ENCODE results near the gene WDFY2. TPM values are rescaled to one million over a fixed set of nuclear protein-coding genes. Genes with fewer than 3 reads are reported as not detected.

Gene WDFY2
- total RNA-seq, 2 experiments from 2014 or later, result 11.3 TPM

DNA sequence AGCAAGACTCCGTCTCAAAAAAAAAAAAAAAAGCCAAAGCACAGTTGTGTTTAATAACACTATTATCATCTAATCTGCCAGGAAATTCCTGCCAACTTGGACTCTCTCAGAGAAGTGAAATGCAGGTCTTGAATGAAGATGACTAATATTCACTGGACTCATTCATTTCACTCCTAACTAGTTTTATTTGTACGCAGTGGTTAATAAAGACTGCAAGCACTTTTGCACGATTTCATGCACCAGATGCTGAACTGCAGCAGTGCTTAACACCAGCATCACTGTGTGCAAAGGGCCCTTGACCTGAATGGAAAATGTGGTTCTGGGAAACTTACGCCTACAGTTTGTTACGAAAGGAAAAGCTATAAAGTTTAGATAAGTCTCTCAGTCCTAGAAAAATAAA lies 156.4 kb downstream of the WDFY2 start:
- Mint-ChIP-seq H3K4me3 (no peak overlapping the region), H3K27ac (no peak overlapping the region), H3K27me3 (ENCODE audit: low read depth) (no peaks in the 10 kb centered on the region), H3K9me3 (ENCODE audit: insufficient read depth) (no peaks in the 10 kb centered on the region), H3K4me1 (ENCODE audit: low read depth) (peaks cover 17% of the 10 kb centered on the region), H3K36me3 (ENCODE audit: low read depth) (peaks cover 20% of the 10 kb centered on the region)
- ChIA-PET POLR2A (no interaction called here), CTCF (interaction anchor here (0.8 to 2.5 kb wide), 3 partner anchors 16 to 109 kb away, joined by 3 to 8 read pairs (median 4); no protein-coding TSS in a partner anchor)
- no peak for ATAC-seq
- DNase-seq, result no peak

DNA sequence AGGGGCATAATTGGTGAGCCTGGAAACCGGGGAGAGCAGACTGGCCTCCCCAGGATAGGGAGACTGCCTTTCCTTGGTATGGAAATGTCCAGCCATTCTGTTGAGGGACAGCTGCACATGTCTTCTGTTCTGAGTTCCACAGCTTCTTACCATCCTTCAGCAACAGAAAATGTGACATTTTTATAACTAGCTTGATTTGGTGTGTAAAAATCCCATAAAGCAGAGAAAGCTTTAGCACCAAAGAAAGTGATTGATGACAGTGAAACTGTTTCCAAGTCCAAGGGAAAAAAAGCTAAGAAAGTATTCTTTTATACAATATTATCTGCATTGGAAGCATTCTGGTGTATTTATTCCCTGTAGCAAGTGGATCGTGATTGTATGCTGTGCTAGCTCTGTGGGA lies 157.8 kb downstream of the WDFY2 start:
- ATAC-seq (no peak), DNase-seq (no peak)
- H3K36me3 Mint-ChIP-seq (ENCODE audit: low read depth), result peaks cover 21% of the 10 kb centered on the region
- no peak overlapping the region for H3K4me3 Mint-ChIP-seq
- POLR2A ChIA-PET, result no interaction called here
- H3K27ac Mint-ChIP-seq, result no peak overlapping the region
- H3K27me3 Mint-ChIP-seq (ENCODE audit: low read depth), result no peaks in the 10 kb centered on the region
- CTCF ChIA-PET, result interaction anchor here (0.7 kb wide), 1 partner anchor 299 kb away, joined by 3 read pairs; no protein-coding TSS in a partner anchor
- H3K9me3 Mint-ChIP-seq (ENCODE audit: insufficient read depth), result peaks cover 6% of the 10 kb centered on the region
- peaks cover 17% of the 10 kb centered on the region for H3K4me1 Mint-ChIP-seq (ENCODE audit: low read depth)

GRCh38 chr13:51742611-51743010 lies 158.3 kb downstream of the WDFY2 start:
- no peak for ATAC-seq
- Mint-ChIP-seq H3K27ac (no peak overlapping the region), H3K27me3 (ENCODE audit: low read depth) (no peaks in the 10 kb centered on the region), H3K9me3 (ENCODE audit: insufficient read depth) (peaks cover 6% of the 10 kb centered on the region), H3K4me1 (ENCODE audit: low read depth) (peaks cover 12% of the 10 kb centered on the region), H3K36me3 (ENCODE audit: low read depth) (peaks cover 25% of the 10 kb centered on the region), H3K4me3 (no peak overlapping the region)
- ChIA-PET CTCF (interaction anchor here (1.8 kb wide), 1 partner anchor 55 kb away, joined by 5 read pairs; no protein-coding TSS in a partner anchor), POLR2A (interaction anchor here (0.6 kb wide), 1 partner anchor 65 kb away, joined by 3 read pairs; no protein-coding TSS in a partner anchor)
- no peak for DNase-seq

- POLR2A ChIA-PET, result no interaction called here
- H3K4me1 Mint-ChIP-seq (ENCODE audit: low read depth), result no peaks in the 10 kb centered on the region
- H3K4me3 Mint-ChIP-seq, result no peak overlapping the region
- DNase-seq (no peak), ATAC-seq (no peak)
- H3K27me3 Mint-ChIP-seq (ENCODE audit: low read depth), result no peaks in the 10 kb centered on the region
- peaks cover 24% of the 10 kb centered on the region for H3K36me3 Mint-ChIP-seq (ENCODE audit: low read depth)
- CTCF ChIA-PET, result no interaction called here
- no peak overlapping the region for H3K27ac Mint-ChIP-seq
- H3K9me3 Mint-ChIP-seq (ENCODE audit: insufficient read depth), result peaks cover 6% of the 10 kb centered on the region
Observed at GRCh38 chr13:51745243-51745642, 161.0 kb downstream of the WDFY2 start.

- H3K27ac Mint-ChIP-seq, result no peak overlapping the region
- no peaks in the 10 kb centered on the region for H3K27me3 Mint-ChIP-seq (ENCODE audit: low read depth)
- H3K9me3 Mint-ChIP-seq (ENCODE audit: insufficient read depth), result peaks cover 6% of the 10 kb centered on the region
- DNase-seq (no peak), ATAC-seq (no peak)
- ChIA-PET POLR2A (no interaction called here), CTCF (no interaction called here)
- H3K4me3 Mint-ChIP-seq, result no peak overlapping the region
- H3K4me1 Mint-ChIP-seq (ENCODE audit: low read depth), result no peaks in the 10 kb centered on the region
- peaks cover 20% of the 10 kb centered on the region for H3K36me3 Mint-ChIP-seq (ENCODE audit: low read depth)
Observed at GRCh38 chr13:51746802-51747201, 162.5 kb downstream of the WDFY2 start.

GRCh38 chr13:51747438-51748434 lies 163.5 kb downstream of the WDFY2 start:
- Mint-ChIP-seq H3K27me3 (ENCODE audit: low read depth) (no peaks in the 10 kb centered on the region), H3K36me3 (ENCODE audit: low read depth) (peaks cover 24% of the 10 kb centered on the region), H3K4me1 (ENCODE audit: low read depth) (no peaks in the 10 kb centered on the region), H3K27ac (no peak overlapping the region), H3K4me3 (no peak overlapping the region), H3K9me3 (ENCODE audit: insufficient read depth) (peaks cover 6% of the 10 kb centered on the region)
- ChIA-PET CTCF (interaction anchor here (0.6 kb wide), 1 partner anchor 9 kb away, joined by 3 read pairs; no protein-coding TSS in a partner anchor), POLR2A (no interaction called here)
- DNase-seq, result no peak
- ATAC-seq, result no peak

GRCh38 chr13:51756651-51757050 lies 172.4 kb downstream of the WDFY2 start:
- Mint-ChIP-seq H3K4me3 (no peak overlapping the region), H3K27ac (no peak overlapping the region), H3K4me1 (ENCODE audit: low read depth) (no peaks in the 10 kb centered on the region), H3K36me3 (ENCODE audit: low read depth) (peaks cover 19% of the 10 kb centered on the region), H3K27me3 (ENCODE audit: low read depth) (no peaks in the 10 kb centered on the region), H3K9me3 (ENCODE audit: insufficient read depth) (no peaks in the 10 kb centered on the region)
- ChIA-PET POLR2A (interaction anchor here (0.6 kb wide), 1 partner anchor 11 kb away, joined by 3 read pairs; no protein-coding TSS in a partner anchor), CTCF (interaction anchor here (1.0 to 2.8 kb wide), 6 partner anchors 9 to 312 kb away, joined by 3 to 8 read pairs (median 5); no protein-coding TSS in a partner anchor)
- DNase-seq (no peak), ATAC-seq (no peak)

DNA sequence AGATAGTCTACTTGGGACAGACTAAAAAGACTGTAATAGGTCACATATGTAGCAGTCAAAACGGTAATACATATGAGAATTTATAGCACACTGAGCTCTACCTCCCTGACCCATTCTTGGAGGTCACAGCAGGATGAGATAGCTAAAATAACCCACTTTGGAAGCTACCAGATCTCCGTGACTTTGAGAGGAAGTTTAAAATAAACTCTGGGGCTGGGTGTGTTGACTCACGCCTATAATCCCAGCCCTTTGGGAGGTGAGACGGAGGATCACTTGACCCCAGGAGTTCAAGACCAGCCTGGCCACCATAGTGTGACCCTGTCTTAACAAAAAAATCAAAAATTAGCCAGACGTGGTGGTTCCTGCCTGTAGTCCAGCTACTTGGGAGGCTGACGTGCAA lies 174.4 kb downstream of the WDFY2 start:
- H3K27me3 Mint-ChIP-seq (ENCODE audit: low read depth), result no peaks in the 10 kb centered on the region
- ATAC-seq (no peak), DNase-seq (no peak)
- H3K36me3 Mint-ChIP-seq (ENCODE audit: low read depth), result peaks cover 9% of the 10 kb centered on the region
- no peaks in the 10 kb centered on the region for H3K9me3 Mint-ChIP-seq (ENCODE audit: insufficient read depth)
- no peak overlapping the region for H3K27ac Mint-ChIP-seq
- POLR2A ChIA-PET, result interaction anchor here (0.7 kb wide), 1 partner anchor 636 kb away, joined by 5 read pairs; no protein-coding TSS in a partner anchor
- CTCF ChIA-PET, result interaction anchor here (0.5 to 2.8 kb wide), 4 partner anchors 43 to 472 kb away, joined by 3 to 6 read pairs (median 4); no protein-coding TSS in a partner anchor
- peaks cover under 1% of the 10 kb centered on the region for H3K4me1 Mint-ChIP-seq (ENCODE audit: low read depth)
- H3K4me3 Mint-ChIP-seq, result no peak overlapping the region

DNA sequence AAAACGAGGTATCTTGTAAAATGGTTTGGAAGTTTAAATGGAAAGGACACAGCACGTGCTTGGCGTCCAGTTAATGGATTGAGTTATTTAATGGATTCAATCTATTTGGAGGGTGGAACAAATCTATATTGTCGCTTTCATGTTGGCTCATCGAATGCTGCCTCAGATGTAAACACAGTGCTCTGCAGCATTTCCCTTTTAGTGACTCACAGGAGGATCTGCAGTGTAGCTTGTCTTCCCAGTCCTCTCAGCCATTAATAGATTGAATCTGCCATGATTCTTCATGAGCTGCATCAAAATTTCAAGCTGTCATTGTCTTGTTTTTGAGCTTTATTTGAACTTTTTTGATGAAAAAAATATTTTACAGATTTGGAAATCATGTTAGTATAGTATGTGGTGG lies 175.0 kb downstream of the WDFY2 start:
- Mint-ChIP-seq H3K36me3 (ENCODE audit: low read depth) (peaks cover 7% of the 10 kb centered on the region), H3K4me3 (no peak overlapping the region), H3K27ac (no peak overlapping the region), H3K4me1 (ENCODE audit: low read depth) (peaks cover 6% of the 10 kb centered on the region), H3K9me3 (ENCODE audit: insufficient read depth) (no peaks in the 10 kb centered on the region), H3K27me3 (ENCODE audit: low read depth) (no peaks in the 10 kb centered on the region)
- POLR2A ChIA-PET, result no interaction called here
- DNase-seq (no peak), ATAC-seq (no peak)
- CTCF ChIA-PET, result interaction anchor here (2.8 kb wide), 1 partner anchor 315 kb away, joined by 6 read pairs; no protein-coding TSS in a partner anchor

- H3K27me3 Mint-ChIP-seq (ENCODE audit: low read depth), result no peaks in the 10 kb centered on the region
- H3K36me3 Mint-ChIP-seq (ENCODE audit: low read depth), result peaks cover 8% of the 10 kb centered on the region
- ChIA-PET POLR2A (no interaction called here), CTCF (no interaction called here)
- no peak overlapping the region for H3K27ac Mint-ChIP-seq
- peaks cover 18% of the 10 kb centered on the region for H3K4me1 Mint-ChIP-seq (ENCODE audit: low read depth)
- H3K4me3 Mint-ChIP-seq, result no peak overlapping the region
- ATAC-seq (no peak), DNase-seq (no peak)
- H3K9me3 Mint-ChIP-seq (ENCODE audit: insufficient read depth), result no peaks in the 10 kb centered on the region
Observed at GRCh38 chr13:51760592-51760991, 176.3 kb downstream of the WDFY2 start.

GRCh38 chr13:51761643-51762350 lies 177.5 kb downstream of the WDFY2 start:
- no peak for ATAC-seq
- Mint-ChIP-seq H3K4me3 (no peak overlapping the region), H3K27ac (no peak overlapping the region), H3K9me3 (ENCODE audit: insufficient read depth) (no peaks in the 10 kb centered on the region), H3K27me3 (ENCODE audit: low read depth) (no peaks in the 10 kb centered on the region), H3K4me1 (ENCODE audit: low read depth) (peaks cover 21% of the 10 kb centered on the region), H3K36me3 (ENCODE audit: low read depth) (peaks cover 8% of the 10 kb centered on the region)
- ChIA-PET CTCF (interaction anchor here (1.4 kb wide), 1 partner anchor 36 kb away, joined by 3 read pairs; no protein-coding TSS in a partner anchor), POLR2A (interaction anchor here (0.6 kb wide), 1 partner anchor 11 kb away, joined by 3 read pairs; no protein-coding TSS in a partner anchor)
- DNase-seq, result no peak

Data from activated CD8-positive, alpha-beta T cell treated with anti-CD3 and anti-CD28 coated beads, Interleukin-2, amount 10 ng/mL, durations not matched to agents 7 days and 5 days (primary cell).